GM18498 (cell line): Measurements from ENCODE around the gene KCNAB2.

Source experiments
- ATAC-seq: cut with Tn5 transposase; IDR thresholded peaks from one replicate; pipeline ENCODE4 v1.9.1; 2021; ENCODE audit warnings: mild to moderate bottlenecking, moderate library complexity; ENCODE audit not compliant: unreplicated experiment

Gene KCNAB2

GRCh38 chr1:6029351-6029750 lies 16.3 kb upstream of the KCNAB2 start:
- no peak for ATAC-seq

- ATAC-seq, result no peak
Observed at GRCh38 chr1:6030132-6030531, 15.6 kb upstream of the KCNAB2 start.

GRCh38 chr1:6030547-6031261 lies 15.0 kb upstream of the KCNAB2 start:
- ATAC-seq, result no peak

GRCh38 chr1:6033124-6033523 lies 12.6 kb upstream of the KCNAB2 start:
- ATAC-seq, result no peak

- ATAC-seq, result no peak
Observed at GRCh38 chr1:6033986-6034749, 11.5 kb upstream of the KCNAB2 start.

- ATAC-seq, result no peak
Observed at GRCh38 chr1:6034750-6035096, 11.0 kb upstream of the KCNAB2 start.

- no peak for ATAC-seq
Observed at GRCh38 chr1:6035303-6035702, 10.4 kb upstream of the KCNAB2 start.

GRCh38 chr1:6035719-6036118 lies 10.0 kb upstream of the KCNAB2 start:
- ATAC-seq, result no peak

- ATAC-seq, result no peak
Observed at GRCh38 chr1:6037338-6037762, 8.3 kb upstream of the KCNAB2 start.

GRCh38 chr1:6038603-6039002 lies 7.1 kb upstream of the KCNAB2 start:
- no peak for ATAC-seq

- no peak for ATAC-seq
Observed at GRCh38 chr1:6039031-6039430, 6.7 kb upstream of the KCNAB2 start.

- no peak for ATAC-seq
Observed at GRCh38 chr1:6040444-6040843, 5.2 kb upstream of the KCNAB2 start.

GRCh38 chr1:6040861-6041415 lies 4.8 kb upstream of the KCNAB2 start:
- ATAC-seq, result no peak

- no peak for ATAC-seq
Observed at GRCh38 chr1:6041432-6042062, 4.1 kb upstream of the KCNAB2 start.

GRCh38 chr1:6043561-6043960 lies 2.1 kb upstream of the KCNAB2 start:
- ATAC-seq, result no peak

GRCh38 chr1:6044481-6045109 lies 1.1 kb upstream of the KCNAB2 start:
- ATAC-seq, result no peak

GRCh38 chr1:6045110-6045502 lies 582 bp upstream of the KCNAB2 start:
- ATAC-seq, result no peak

- ATAC-seq, result no peak
Observed at GRCh38 chr1:6046279-6046678, 591 bp downstream of the KCNAB2 start.

- no peak for ATAC-seq
Observed at GRCh38 chr1:6048179-6048867, 2.6 kb downstream of the KCNAB2 start.

GRCh38 chr1:6049419-6049818 lies 3.7 kb downstream of the KCNAB2 start:
- no peak for ATAC-seq

GRCh38 chr1:6051423-6051822 lies 5.7 kb downstream of the KCNAB2 start:
- no peak for ATAC-seq
